GM18861 (cell line): ENCODE results near the gene LEF1.

Experiments used
- ATAC-seq: cut with Tn5 transposase; IDR thresholded peaks from one replicate; pipeline ENCODE4 v1.9.1; 2021; ENCODE audit not compliant: unreplicated experiment

LEF1 gene

DNA sequence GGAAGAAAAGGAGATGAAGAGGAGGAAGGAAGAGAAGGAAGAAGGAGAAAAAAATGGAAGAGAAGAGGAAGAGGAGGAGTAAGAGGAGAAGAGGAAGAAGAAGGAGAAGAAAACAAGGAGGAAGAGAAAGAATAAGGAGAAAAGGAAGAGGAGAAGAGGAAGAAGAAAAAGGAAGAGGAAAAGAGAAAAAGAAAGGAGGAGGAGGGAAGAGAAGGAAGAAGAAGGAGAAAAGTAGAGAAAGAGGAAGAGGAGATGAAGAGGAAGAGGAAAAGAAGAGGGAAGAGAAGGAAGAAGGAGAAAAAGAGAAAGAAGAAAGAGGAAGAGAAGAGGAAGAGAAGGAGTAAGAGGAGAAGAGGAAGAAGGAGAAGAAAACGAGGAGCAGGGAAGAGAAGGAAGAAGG, 11.8 kb upstream of the LEF1 start:
- no peak for ATAC-seq

DNA sequence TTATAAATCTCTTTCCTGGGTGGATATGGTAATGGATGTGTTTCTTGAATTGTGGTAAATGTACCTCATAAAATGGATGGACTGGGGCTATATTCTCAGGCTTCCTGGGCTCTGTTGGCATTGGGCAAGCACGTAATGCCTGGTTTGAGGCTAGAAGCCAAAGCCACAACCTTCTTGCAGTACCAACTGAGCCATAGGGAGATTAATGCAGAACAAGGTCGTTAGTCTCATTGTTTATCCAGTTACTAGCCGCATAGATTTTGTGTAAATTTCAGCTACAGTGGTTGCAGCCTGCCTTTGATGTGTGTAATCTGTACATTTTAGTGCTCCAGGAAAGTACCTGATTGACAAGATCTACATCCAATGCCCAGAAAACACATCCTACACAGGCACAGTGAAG, 7.2 kb upstream of the LEF1 start:
- no peak for ATAC-seq

DNA sequence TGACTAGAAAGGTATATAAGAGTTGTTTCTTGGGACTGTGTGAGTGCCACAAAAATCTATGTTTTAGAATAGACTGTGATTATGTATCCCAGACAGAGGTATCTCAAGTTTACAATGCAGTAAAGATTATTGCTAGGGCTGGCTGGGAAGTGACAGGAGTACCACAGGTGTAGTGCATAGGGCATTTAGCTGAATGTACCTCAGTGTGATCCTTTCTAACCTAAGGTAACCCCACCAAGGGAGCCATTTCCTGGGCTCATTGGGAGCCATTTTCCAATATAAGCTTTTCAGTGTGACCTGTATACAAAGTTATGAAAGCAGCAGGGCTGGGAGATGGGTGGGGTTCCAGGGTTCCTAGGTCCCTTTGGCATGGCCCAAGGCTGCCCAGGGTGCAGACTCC, 6.1 kb upstream of the LEF1 start:
- no peak for ATAC-seq

DNA sequence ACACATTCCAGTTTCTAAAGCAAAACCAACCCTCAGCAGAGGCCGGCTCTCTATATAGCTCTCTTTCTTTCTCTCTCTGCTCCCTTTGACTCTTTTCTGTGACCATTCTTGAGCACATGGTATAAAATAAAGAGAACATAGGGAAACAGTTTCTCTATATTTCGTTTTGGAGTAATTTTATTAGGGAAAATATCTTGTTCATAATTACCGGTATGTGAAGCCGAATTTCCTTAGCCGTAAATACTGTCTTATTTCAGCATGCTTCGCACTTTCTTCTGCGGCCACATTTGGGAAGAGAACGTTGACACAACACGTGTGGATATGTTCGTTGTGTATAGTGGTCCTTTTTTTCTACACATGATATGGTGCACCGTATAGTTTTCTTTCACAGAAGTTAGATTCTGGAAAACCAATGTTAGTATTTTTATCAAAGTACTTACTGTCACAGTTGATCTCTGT, 4.9 kb upstream of the LEF1 start:
- no peak for ATAC-seq

DNA sequence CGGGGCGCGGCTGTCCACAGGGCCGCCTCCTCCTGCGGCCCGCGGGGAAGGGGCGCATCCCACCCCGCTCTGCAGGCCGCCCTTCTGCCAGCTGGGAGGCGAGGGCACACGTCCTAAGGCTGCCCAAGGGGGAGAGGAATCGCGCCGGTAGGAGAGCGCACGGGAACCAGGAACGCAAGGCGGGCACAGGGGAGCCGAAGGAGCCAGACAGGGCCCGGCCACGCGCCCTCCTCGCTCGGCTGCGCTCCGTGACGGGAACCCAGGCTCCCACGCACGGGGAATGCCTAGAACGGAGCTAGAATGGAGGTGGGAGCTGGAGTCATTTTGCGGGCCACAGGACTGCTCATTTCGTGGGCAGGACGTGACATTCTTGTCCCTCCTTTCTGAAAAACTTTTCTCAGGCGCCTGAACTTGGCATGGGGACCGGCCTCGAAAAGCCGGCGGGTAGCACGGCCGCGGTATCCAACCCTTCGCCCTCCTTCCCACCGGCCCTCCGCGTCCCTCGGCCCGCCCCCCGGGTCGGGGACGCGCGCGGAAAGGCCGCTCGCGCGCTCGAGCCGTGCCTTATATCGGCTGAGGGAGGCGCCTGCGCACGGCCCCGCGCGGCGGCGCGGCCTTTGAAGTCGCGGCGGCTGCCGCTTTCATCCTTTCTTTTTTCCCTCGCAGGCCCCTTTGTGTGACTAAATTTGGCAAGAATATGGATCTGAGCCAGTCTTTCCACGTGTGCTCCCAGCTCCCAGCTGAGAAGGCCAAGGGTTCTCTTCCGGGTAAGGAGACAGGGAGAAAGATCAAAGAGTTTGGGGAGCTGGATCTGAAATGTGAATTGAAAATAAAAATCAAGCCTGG, 4.2 kb upstream of the LEF1 start:
- no peak for ATAC-seq

DNA sequence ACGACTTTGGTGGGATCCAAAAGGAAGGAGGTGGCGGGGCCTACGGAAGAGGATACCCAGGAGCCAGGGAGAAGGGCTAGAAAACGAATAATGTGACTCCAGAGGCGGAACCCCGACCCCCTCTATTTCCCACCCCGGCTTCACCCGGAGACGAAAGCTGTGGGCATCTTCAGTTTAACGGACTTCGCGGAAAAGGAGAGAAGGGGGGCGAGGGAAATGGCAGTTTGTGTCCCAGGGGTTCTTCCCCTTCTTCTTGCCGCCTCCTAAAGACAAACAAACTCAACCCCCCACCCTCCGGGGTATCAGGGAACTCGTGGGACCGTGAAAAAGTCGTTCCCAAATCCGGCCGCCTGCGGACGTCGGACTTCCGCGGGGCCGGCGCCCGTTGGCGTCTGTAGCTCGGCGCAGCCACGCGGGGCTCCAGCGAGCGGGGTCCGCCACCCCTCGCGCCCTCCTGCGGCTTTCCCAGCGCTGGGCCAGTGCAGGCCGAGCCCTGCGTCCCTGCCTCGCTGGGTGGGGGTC, 3.6 kb upstream of the LEF1 start:
- no peak for ATAC-seq

DNA sequence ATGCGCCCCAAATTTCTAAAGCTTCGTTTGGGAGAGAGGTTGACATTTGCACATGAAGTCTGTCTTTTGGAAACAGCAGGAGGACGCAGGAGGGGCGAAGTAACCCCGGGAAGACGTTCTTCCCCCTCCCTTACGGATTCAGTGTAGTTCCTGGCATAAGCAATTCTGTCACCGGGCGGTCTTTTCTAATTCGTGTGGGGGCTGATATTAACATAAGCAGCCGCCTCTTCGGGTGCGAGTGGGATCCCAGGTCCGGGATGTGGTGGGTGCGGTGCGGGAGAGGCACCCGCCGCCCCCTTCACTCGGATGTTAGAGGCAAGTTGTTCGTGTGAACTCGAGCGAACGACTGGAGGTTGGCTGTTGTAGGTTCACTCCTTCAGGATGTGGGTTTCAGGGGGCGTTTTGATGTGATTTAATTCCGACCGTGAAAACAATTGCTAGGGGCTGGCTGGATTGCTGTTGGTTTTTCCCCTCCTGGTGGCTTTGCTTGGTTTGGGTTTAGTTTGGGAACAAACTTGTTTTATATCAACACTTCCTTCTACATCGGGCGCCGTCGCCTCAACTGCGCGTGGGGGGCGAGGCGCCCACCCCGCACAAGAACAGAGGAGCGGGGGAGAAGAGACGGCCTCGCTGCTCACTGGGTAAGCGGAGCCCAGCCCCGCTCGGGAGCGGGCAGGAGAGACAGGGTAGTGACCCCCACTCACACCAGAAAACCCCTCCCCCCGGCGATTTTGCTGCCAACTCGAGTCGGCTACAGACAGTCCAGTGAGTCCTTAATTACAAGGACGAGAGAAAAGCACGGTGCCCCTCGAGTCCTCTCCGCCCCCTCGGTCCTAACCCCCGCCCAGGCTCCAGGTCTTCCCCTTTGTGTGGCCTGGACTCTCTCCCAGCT, 2.9 kb upstream of the LEF1 start:
- ATAC-seq, result no peak

DNA sequence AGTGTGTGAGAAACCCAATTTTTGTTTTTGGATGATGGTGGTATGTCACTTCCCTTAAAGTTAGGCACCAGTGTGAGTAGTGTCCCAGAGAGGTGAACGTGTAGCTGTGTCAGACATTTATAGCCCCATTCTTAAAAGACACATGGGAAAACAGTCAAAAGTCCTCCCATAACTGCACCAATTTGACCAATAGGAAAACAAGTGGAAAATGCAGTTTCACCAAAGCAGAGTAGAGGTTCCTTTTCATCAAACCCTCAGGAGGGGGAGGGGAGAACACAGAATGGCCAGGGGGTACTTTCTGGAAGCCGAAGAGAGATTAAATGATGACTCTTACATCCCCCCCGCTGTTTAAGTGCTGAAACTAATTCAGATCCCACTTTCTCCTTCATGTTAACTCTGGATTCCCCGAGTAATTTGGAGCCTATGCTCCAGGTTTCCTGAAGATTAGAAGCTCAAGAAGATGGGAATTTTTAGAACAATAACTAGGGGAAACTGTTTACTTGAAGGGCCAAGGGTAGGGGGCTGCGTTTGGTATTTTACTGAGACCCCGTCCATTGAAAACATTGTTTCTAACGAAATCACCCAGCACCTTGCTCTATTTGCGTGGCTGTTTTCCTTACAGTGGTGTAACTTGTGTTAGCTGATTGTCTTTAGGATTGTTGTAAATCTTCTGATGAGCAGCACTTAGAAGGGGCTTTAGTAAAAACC, 2.1 kb upstream of the LEF1 start:
- no peak for ATAC-seq

DNA sequence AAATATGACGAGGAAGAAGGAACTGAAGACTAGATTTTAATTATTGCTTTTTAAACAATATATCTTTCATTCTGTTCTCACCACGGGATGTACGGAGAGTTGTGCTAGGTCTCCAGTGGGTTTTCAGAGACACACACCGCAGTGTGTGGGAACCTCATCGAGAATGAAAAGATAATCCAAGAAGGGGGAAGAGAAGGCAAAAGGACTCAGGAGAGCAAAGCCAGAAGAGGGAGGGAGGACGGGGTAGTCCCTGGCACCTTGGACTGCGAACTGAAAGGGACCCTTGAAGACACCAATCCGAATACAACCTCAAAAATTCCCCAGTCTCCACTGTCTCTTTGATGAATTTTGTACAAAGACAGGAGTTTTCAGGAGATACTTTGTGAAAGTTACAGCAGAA, 932 bp upstream of the LEF1 start:
- no peak for ATAC-seq

DNA sequence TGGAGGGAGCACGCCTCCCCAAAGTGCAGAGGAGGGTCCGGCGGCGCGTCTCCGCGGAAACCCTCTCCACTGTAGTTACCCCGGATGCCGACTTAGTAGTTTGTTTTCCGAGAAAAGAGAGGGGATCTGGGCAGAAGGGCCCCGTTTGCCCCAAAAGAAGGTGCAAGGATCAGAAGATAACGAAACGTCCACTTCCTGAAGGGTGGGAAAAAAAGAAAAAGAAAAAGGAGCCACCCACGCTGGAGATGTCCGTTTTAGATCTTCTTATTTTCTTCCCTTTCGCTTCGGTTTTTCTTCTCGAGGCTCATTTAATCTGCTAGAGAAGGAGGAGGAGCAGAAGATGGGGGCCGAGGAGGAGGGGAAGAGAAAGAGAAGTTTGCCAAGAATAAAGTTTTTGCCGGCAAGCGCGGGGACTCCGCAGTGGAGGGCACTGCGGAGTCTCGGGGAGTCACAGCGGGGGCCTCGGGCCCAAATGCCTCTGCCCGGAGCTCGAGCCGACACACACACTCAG, 517 bp downstream of the LEF1 start:
- no peak for ATAC-seq

DNA sequence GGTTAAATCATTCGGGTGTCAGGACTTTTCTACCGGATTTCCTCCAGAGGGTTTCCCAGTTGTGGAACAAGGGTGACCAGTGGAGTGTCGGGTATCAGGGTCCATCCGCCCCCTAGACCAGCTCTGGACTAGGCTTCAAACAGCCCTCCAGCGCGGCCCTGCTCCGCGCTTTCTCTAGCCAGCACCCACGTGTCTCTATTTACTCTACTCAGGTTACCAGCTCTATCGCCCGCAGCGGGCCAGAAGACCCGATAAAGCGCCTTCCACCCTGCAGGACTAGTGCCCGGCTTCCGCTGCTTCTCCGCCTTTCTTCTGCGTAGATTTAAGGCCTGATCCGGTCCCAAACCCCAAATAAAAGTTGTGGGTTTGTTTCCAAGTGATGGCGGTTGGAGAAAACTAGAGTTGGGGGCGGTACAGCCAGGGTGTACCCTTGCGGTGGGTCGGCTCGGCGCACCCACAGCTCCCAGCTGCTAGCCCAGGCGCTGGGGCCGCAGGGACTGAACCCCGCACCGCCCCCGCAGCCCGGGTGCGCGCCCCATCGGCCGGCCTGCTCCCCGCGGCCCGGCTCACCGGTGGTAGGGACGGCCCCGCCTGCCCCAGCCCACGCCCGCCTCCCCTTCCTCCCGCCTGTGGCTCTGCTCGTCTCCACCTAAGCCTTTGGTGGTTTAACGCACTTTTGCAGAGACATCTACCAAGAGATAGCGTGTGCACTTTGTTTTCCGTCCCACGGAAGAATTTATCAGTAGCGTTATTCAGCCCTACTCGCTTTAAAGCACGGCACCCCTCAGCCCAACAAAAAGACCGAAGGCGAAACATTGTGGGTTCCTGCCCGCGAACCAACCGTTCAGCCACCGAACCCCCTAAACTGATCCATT, 2.1 kb downstream of the LEF1 start:
- no peak for ATAC-seq

DNA sequence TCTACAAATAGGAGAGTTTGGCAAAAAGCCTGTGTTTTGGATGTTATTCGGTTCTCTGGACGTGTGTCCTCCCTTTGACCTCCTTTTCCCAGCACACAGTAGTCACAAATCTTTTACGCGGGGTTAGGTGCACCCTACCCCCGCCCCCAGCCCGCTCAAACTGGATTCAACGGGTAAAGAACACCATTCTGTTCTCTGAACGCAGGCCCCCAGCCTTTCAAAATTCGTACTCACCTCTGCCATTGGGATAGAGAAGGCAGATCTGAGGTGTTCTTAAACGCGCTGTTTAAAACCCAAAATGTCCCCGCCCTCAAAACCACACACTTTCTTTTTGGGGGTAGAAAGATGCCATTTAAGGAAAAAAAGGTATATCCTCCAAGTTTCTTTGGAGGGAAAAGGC, 2.7 kb downstream of the LEF1 start:
- no peak for ATAC-seq

DNA sequence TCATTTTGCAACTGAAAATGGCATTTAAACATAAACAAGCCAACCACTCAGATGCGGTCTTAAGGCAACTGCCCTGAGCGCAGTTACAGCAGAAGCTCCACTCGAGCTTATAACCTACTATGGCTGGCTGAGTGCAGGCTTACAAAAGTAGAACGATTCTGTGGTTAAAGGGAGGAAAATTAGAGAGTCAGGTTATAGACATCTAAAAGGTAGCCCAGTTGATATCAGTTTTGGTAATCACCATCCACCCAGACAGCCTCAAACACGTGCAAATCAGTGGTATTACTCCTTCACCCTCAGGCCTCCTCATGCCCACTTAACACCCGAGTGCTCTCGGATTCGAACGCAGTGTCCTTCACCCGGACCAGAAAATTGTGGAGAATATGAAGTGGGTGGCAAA, 3.1 kb downstream of the LEF1 start:
- ATAC-seq, result no peak

DNA sequence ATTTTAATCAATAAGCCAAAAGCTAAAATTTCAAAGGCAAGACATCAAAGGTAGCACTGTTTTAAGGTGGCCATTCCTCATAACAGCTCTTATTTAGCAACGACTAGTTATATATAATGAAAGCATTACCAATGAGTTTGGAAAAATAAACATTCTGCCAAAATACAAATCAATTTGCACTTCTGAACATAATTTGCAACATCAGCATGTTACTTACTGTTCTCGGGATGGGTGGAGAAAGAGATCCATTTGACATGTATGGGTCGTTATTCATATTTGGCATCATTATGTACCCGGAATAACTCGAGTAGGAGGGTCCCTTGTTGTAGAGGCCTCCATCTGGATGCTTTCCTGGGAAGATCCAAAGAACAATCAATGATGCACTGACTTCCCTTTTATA, 5.4 kb downstream of the LEF1 start:
- no peak for ATAC-seq

DNA sequence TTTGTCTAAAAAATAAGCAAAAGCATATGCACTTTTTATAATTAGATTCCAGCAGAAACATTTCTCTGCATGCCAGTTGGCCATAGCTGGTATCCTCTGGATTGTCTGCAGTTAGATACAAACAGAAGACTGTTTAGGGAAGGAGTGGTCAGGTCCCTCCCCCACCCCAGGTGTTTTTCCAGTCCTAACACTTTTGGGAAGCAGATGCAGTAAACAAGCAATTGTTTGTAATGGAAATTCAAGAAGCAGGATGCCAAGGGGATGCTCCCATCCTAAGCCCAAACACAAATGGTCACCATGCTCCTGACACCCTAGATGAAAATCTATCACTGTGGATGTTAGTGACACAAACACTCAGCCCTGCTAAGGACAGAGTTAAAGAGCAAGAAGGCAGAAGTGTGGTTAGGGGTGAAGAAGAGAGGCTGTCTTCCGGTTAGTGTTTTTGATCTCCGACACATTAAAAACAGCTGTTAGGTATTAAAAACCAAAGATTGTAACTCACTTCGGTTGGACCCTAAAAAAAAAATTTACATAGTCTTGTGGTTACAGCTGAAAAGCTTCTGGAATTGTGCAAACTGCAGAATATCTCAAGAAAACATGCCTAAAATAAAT, 7.9 kb downstream of the LEF1 start:
- ATAC-seq, result no peak

DNA sequence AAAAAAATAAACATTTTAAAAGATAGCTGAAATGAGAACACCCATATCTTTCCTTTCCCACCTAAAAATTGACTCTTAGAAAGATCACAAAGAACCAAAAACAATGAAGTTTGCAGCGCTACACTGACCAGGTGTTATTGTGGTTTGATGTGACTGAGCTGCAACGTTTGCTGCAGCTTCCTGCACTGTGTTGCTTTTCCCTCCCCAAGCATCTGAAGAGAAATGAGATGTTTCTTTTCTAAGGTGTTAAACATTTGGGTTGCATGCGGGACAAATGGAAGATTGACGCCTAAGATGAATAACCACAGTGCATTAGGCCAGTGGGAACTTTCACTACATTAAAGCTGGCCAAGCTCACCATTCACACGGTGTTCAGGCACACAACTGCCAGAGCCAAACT, 8.9 kb downstream of the LEF1 start:
- no peak for ATAC-seq

DNA sequence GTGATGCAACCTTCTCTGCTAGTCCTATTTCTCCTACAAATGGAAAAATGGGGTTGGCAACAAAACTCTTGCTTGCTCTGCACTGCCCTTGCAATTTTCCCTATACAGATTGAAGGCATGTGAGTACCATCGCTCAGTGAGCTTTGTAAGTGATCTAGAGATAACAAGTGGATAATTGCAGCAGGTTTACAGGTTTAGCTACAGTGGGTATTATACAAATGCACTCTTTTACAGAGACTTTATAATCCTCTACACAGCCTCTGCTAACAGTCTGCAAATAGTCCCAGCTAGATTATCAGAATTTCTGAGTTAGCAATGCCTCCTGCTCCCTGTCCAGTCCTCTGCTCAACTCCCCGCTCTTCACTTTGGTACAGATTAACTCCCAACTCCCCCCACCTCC, 11.1 kb downstream of the LEF1 start:
- ATAC-seq, result no peak

DNA sequence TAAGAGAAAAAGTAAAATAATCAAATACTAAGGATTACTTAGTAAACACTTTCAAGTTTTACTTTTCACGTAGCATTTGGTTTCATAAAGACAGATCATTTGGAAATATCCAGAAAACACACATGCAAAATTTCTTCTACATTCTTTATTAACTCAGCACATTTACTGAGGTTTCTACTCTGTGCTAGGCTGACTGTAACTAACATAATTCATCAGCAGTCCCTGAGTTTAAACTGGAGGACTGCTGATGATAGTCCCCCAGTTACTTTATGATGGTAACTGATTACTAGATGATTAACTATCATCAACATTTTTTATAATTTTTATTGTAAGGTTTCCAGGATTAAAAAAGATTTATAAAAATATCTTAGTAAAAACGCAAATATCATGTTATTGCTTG, 12.3 kb downstream of the LEF1 start:
- ATAC-seq, result no peak

DNA sequence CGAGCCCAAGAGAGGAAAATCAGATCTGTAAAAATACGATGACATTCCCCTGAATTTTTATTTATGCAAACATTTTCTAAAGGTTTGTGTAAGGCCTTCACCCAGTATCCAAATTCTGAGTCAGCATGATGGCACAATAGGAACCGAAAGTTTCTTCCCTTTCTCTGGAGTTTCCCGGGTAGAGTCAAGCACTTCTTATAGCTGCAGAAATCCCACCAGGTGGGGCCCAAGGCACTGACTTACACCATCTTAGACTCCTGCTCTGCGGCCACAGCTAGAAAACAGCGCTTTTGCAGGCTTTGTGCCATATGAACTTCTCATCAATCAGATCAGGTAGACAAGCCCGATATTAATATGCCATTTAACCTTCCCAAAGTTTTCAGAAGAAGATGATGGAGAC, 13.4 kb downstream of the LEF1 start:
- ATAC-seq, result no peak

DNA sequence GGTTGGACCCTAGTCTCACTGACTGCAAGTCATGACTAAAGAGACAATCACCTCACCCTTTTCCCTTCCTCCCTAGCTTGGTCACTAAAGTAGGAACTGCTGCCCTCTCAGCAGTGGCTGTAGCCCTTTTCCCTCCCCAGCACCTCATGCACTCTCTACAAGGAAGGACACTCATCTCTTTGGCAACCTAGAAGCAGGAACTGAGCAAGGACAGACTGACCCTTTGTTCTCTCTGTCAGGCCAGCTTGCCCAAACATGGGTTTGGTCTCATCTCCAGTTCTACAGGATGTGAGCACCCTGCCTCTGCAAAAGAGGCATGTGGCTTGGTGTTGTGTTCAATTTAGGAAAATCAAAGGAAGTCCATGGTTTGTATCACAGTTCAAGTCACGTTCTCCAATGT, 15.8 kb downstream of the LEF1 start:
- no peak for ATAC-seq
